Body of pancreas (tissue), 4 donors: ENCODE measurements around the gene LRRC73. TPM values are rescaled to one million over a fixed set of nuclear protein-coding genes. Genes with fewer than 3 reads are reported as not detected.
A peak's percentile ranks its signal among the peaks of the same experiment; 100 is the strongest.

ENCODE experiments used
- ATAC-seq: fragments of 150-250 bp; one replicate; pipeline ENCODE4 v1.9.1; 2016
- DNase-seq, 4 donors: peaks; one replicate each; pipeline ENCODE4 v3.0.0-alpha.2; 2019
- H3K27ac ChIP-seq, 4 donors: fragments of 200-600 bp; sonication (generic); 1 replicate in 3 of 4; 2 replicates in 1 of 4; pipeline versions ENCODE4 v1.5.1 to v1.6.1; 2016 to 2019; ENCODE audit warnings: mild to moderate bottlenecking in 1 of 4, mixed read lengths in 1 of 4, moderate library complexity in 1 of 4
- H3K27me3 ChIP-seq, 2 donors: fragments of 200-600 bp; sonication (generic); one replicate each; pipeline ENCODE4 v1.6.0; 2016; ENCODE audit warnings: mild to moderate bottlenecking in 1 of 2
- H3K36me3 ChIP-seq, 2 donors: fragments of 200-600 bp; sonication (generic); replicated peaks in 1 of 2; 2 replicates each; pipeline ENCODE4 v1.5.1; 2016; ENCODE audit warnings: low read depth in 2 of 2; ENCODE audit not compliant: insufficient read depth in 1 of 2
- H3K4me1 ChIP-seq: fragments of 200-600 bp; sonication (generic); one replicate; pipeline ENCODE4 v1.6.0; 2016
- H3K4me3 ChIP-seq, 2 donors: fragments of 200-600 bp; sonication (generic); 1 replicate in 1 of 2; 2 replicates in 1 of 2; pipeline ENCODE4 v1.5.1; 2016 to 2019
- H3K9me3 ChIP-seq, 3 donors: fragments of 200-600 bp; sonication (generic); 1 replicate in 2 of 3; 2 replicates in 1 of 3; pipeline ENCODE4 v1.5.1; 2016
- CTCF ChIP-seq, 7 experiments: fragments of 450-650 bp in 4 of 7; fragments of 200-600 bp in 3 of 7; sonication (generic) in 3 of 7; IDR thresholded peaks; one replicate each; pipeline ENCODE4 v1.5.1; 2016 to 2019; ENCODE audit warnings: antibody characterized with exemption in 7 of 7
- POLR2A ChIP-seq, 3 donors: fragments of 450-650 bp; IDR thresholded peaks; one replicate each; pipeline ENCODE4 v1.6.1; 2016; ENCODE audit warnings: antibody characterized with exemption in 3 of 3, mild to moderate bottlenecking in 2 of 3
- WGBS, 2 donors: methylation state at CpG; one replicate each; pipeline ENCODE4 v1.1.5; 2017; 5-methylcytosine and 5-hydroxymethylcytosine counted together
- intact Hi-C: fragments of 100-400 bp; cut with DNase I; formaldehyde crosslinking; loops from one replicate; pipeline ENCODE4 v1.15.1; 2023
- total RNA-seq, 2 donors: library from RNA; depleted of rRNA; stranded (reverse); fragments of >200 nt; gene quantifications; one replicate each; pipeline ENCODE4 v1.1.0, GENCODE V29; 2016

LRRC73 gene
- total RNA-seq, 2 donors from 2014 or later, result not detected

- H3K27ac ChIP-seq, result peak overlapping the region in 3 of 4 donors; percentile 75 to 83 (median 76)
- 24 to 33% methylated on average over 2 of the region's 2 CpGs for WGBS, 2 donors
- H3K27me3 ChIP-seq, result no peaks in the 10 kb centered on the region
- no peak overlapping the region for H3K4me3 ChIP-seq
- no peaks in the 10 kb centered on the region for H3K9me3 ChIP-seq
- no peaks in the 10 kb centered on the region for H3K36me3 ChIP-seq
- intact Hi-C loops, result no loop called here
- ATAC-seq (no peak), DNase-seq (no peak)
- no peak for TF ChIP-seq POLR2A (IDR thresholded peaks at IDR 0.05)
- no peak for TF ChIP-seq CTCF (IDR thresholded peaks at IDR 0.05)
- peaks cover 41% of the 10 kb centered on the region for H3K4me1 ChIP-seq
These were observed 33.4 kb downstream of the LRRC73 start for GRCh38 chr6:43476746-43477145.

DNA sequence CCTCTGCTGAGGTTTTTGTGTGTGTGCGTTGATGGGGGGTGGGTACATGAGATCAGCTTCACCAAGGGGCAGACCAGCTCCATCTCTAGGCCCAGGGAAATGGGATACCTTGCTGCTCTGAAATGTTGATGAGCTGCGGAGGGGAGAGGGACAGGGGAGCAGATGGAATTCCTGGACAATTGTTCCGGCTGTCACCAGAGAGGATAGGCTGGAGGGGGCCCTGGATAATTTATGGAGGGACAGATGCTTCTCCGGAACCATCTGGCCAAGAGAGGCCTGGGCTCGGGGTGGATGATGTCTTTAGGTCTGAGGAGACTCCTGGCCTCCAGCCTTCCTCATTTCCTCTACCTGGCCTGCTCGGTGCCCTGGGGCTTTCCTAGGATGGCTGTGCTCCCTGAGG lies 34.6 kb downstream of the LRRC73 start:
- no peak overlapping the region for H3K4me3 ChIP-seq
- ATAC-seq (no peak), DNase-seq (no peak)
- no peak overlapping the region for H3K27ac ChIP-seq
- H3K4me1 ChIP-seq, result peaks cover 31% of the 10 kb centered on the region
- H3K9me3 ChIP-seq, result no peaks in the 10 kb centered on the region
- no peaks in the 10 kb centered on the region for H3K36me3 ChIP-seq
- TF ChIP-seq CTCF (IDR thresholded peaks at IDR 0.05) (no peak), POLR2A (IDR thresholded peaks at IDR 0.05) (no peak)
- H3K27me3 ChIP-seq, result no peaks in the 10 kb centered on the region
- WGBS, 2 donors, result 67 to 79% methylated on average over 5 to 6 of the region's 6 CpGs
- intact Hi-C loops, result no loop called here

GRCh38 chr6:43472515-43472914 lies 37.6 kb downstream of the LRRC73 start:
- H3K9me3 ChIP-seq, result no peaks in the 10 kb centered on the region
- H3K27ac ChIP-seq, result no peak overlapping the region
- WGBS, 2 donors, result 92 to 95% methylated on average over 4 of the region's 4 CpGs
- TF ChIP-seq CTCF (IDR thresholded peaks at IDR 0.05), result no peak
- no peak for TF ChIP-seq POLR2A (IDR thresholded peaks at IDR 0.05)
- ATAC-seq (no peak), DNase-seq (no peak)
- peaks cover 4% of the 10 kb centered on the region for H3K4me1 ChIP-seq
- H3K27me3 ChIP-seq, result no peaks in the 10 kb centered on the region
- intact Hi-C loops, result no loop called here
- no peak overlapping the region for H3K4me3 ChIP-seq
- no peaks in the 10 kb centered on the region for H3K36me3 ChIP-seq

DNA sequence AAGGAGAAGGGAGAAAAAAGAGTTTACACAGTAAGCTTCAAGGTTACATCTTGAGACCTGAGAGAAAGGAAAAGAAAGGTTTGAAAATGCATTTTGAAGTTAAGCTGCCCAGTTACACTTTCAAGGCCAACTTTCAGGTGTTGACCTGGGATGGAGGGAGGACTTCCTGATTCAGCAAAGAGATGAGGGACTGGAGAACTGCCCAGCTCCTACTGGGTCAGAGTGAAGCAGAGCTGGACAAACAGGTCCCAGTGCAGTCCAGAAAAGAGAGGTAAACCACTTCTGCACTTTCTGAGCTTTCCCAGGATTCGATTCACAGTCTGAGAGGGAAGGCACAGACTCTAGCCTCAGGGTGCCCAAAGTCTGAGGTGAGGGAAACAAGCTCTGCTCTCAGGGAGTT lies 38.7 kb downstream of the LRRC73 start:
- H3K4me1 ChIP-seq, result no peaks in the 10 kb centered on the region
- H3K36me3 ChIP-seq, result no peaks in the 10 kb centered on the region
- peak in 3 of 4 donors; percentile 22 to 38 (median 25) for DNase-seq
- H3K27me3 ChIP-seq, result no peaks in the 10 kb centered on the region
- H3K9me3 ChIP-seq, result no peaks in the 10 kb centered on the region
- H3K4me3 ChIP-seq, result no peak overlapping the region
- TF ChIP-seq POLR2A (IDR thresholded peaks at IDR 0.05), result no peak
- TF ChIP-seq CTCF (IDR thresholded peaks at IDR 0.05), result no peak
- intact Hi-C loops, result no loop called here
- no peak overlapping the region for H3K27ac ChIP-seq
- 22 to 32% methylated on average over 1 of the region's 1 CpG for WGBS, 2 donors
- no peak for ATAC-seq

DNA sequence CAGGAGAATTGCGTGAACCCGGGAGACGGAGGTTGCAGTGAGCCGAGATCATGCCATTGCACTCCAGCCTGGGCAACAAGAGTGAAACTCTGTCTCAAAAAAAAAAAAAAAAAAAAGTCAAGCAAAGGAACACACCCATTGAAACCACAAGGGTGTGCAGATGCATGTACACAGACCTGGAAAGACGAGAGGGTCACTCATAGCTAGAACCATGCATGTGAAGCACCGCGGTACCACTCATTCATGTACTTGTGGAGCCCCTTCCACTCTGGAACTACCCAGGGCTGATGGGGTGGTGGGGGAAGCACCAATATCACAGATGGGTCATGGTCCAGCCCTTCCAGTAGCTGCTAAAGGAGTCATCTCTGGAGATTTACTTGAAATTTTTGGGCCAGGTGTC lies 40.2 kb downstream of the LRRC73 start:
- H3K4me1 ChIP-seq, result no peaks in the 10 kb centered on the region
- WGBS, 2 donors, result 87 to 90% methylated on average over 7 of the region's 7 CpGs
- H3K4me3 ChIP-seq, result no peak overlapping the region
- ATAC-seq, result no peak
- DNase-seq, result no peak
- no peaks in the 10 kb centered on the region for H3K9me3 ChIP-seq
- intact Hi-C loops, result no loop called here
- H3K36me3 ChIP-seq, result no peaks in the 10 kb centered on the region
- TF ChIP-seq POLR2A (IDR thresholded peaks at IDR 0.05), result no peak
- no peak for TF ChIP-seq CTCF (IDR thresholded peaks at IDR 0.05)
- no peaks in the 10 kb centered on the region for H3K27me3 ChIP-seq
- H3K27ac ChIP-seq, result no peak overlapping the region
